Mucosa of gallbladder (tissue), 1 donor: ENCODE measurements around the gene RAB5A. TPM values are rescaled to one million over a fixed set of nuclear protein-coding genes. Genes with fewer than 3 reads are reported as not detected.
"Not testable (repeated sequence)": the region's sequence is repeated elsewhere in the genome, so short reads cannot be mapped to it uniquely, and the experiment has no call there.

Experiments
- DNase-seq: peaks from one replicate; pipeline ENCODE4 v3.0.0-alpha.2; 2020; ENCODE audit warnings: low spot score
- total RNA-seq: library from RNA; stranded (reverse); gene quantifications from one replicate; pipeline ENCODE4 v1.2.1, GENCODE V29; 2021
- donor health status: DM: no; HTN: no; CAD: no.

The RAB5A gene
- total RNA-seq, 1 donor from 2014 or later: 53.6 TPM

DNA sequence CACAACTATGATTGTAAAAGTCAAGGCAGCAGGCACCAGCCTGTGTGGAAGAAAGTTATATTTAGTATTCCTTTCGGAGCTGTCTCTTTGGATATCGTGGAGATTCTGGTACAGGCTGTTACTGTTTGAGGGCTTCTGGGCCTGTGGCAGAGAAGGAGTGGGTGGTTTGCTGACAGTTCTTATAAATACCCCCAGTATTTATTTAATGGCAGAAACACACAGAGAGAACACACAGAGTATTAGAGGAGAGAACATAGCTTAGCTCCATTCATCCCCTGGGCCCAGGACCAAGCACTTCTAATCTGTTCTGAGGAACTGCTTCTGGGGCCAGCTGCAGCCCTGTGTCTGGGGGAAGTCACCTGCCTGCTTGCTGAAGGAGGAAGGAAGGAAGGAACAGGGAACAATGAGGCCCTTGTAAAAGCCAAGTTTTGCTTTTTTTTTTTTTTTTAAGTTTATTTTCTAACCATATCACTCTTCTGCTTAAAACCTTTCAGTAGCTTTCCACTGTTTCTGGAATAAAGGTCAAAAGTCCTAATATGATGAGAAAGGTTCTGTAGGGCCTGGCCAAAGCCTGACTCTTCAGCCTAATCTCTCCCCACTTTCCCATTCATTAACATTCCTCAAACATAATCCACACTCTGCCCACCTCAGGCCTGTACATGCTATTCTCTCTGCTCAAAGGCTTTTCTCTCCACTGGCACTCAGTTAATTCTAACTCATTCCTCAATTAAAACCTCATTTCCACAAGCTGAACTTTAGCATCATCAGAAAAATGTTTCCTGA is 76.9 kb downstream of the RAB5A start:
- DNase-seq: peak; percentile 26

DNA sequence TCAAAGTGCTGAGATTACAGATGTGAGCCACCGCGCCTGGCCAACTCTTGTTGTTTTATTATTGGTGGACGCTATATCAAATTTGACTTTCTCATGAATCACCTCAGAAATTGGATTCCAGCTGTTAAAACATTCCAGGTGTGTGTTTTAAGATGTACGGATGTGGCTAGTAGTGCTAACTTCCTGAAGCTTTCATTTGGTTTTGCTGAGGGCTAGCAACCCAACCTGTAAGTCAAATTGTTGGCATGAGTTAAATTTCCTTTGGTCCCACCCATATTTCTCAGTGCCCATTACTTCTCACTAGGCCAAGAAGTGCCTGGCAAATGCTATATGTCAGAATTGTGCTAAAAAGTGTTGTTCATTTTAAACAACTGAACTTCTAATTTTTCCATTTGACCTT is 80.2 kb downstream of the RAB5A start:
- DNase-seq: no peak

DNA sequence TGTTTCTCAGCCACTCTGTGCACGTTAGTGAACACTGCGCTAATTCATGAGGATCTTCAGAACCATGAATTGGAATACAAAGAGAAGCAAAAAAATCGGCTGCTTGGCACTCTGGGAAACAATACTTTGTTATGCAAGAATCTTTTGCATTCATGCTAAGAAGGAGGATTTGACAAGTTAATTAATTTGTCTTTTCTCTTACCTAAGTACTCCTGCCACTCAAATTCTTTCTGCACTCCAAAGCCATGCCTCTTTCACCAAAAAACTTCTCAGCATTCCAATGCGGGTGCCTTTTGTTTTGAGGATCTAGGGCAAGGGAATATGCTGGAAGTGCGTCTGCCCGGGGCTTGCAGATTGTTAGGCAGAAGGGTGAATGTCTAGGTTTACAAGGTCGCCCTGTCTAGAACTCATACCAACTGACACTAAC is 82.0 kb downstream of the RAB5A start:
- no peak for DNase-seq

DNA sequence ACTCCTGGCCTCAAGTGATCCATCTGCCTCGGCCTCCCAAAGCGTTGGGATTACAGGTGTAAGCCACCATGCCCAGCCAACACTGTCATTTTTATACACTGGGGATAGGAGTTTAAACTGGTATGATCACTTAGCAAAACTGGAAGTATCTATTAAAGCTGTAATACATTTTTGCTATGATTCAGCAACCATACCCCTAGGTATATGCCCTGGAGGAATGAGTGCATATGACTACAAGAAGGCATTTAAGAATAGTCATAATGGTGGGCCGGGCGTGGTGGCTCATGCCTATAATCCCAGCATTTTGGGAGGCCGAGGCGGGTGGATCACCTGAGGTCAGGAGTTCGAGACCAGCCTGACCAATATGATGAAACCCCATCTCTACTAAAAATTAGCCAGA is 85.0 kb downstream of the RAB5A start:
- DNase-seq: not testable (repeated sequence)

Other genes starting within 250 kb of the RAB5A start
- gene EFHB, start 12.9 kb upstream of the RAB5A start, total RNA-seq: 0.75 TPM
- gene PP2D1, start 65.2 kb downstream of the RAB5A start, total RNA-seq: not detected
- gene KAT2B, start 93.3 kb downstream of the RAB5A start, total RNA-seq: 16.8 TPM
- 0.83 TPM for gene SGO1, start 239.1 kb downstream of the RAB5A start, total RNA-seq